Esophagus muscularis mucosa (tissue), 4 donors: ENCODE measurements around the gene CLCA1. TPM values are rescaled to one million over a fixed set of nuclear protein-coding genes. Genes with fewer than 3 reads are reported as not detected.

ENCODE experiments used
- DNase-seq: peaks from one replicate; pipeline ENCODE4 v3.0.0-alpha.2; 2017; ENCODE audit errors: extremely low spot score
- H3K27ac ChIP-seq, 4 donors: fragments of 200-600 bp; sonication (generic); replicated peaks in 1 of 4; 1 replicate in 3 of 4; 2 replicates in 1 of 4; pipeline ENCODE4 v1.5.1; 2016 to 2019; ENCODE audit warnings: mild to moderate bottlenecking in 1 of 4
- H3K27me3 ChIP-seq, 4 donors: fragments of 200-600 bp; sonication (generic); one replicate each; pipeline versions ENCODE4 v1.5.1 to v1.6.0; 2016 to 2019
- H3K36me3 ChIP-seq, 4 donors: fragments of 200-600 bp; sonication (generic); one replicate each; pipeline ENCODE4 v1.5.1; 2016 to 2019
- H3K4me1 ChIP-seq, 4 donors: fragments of 200-600 bp; sonication (generic); one replicate each; pipeline ENCODE4 v1.5.1; 2016 to 2019
- H3K4me3 ChIP-seq, 4 donors: fragments of 200-600 bp; sonication (generic); 1 replicate in 2 of 4; 2 replicates in 2 of 4; pipeline ENCODE4 v1.5.1; 2016 to 2019; ENCODE audit warnings: mild to moderate bottlenecking in 4 of 4, moderate library complexity in 1 of 4
- H3K9me3 ChIP-seq, 4 donors: fragments of 200-600 bp; sonication (generic); 1 replicate in 3 of 4; 2 replicates in 1 of 4; pipeline ENCODE4 v1.5.1; 2016 to 2019
- CTCF ChIP-seq, 3 experiments: fragments of 200-600 bp in 2 of 3; fragments of 450-650 bp in 1 of 3; sonication (generic) in 2 of 3; IDR thresholded peaks; one replicate each; pipeline ENCODE4 v1.5.1; 2017 to 2019; ENCODE audit warnings: antibody characterized with exemption in 3 of 3, mild to moderate bottlenecking in 2 of 3, moderate library complexity in 1 of 3
- EP300 ChIP-seq: sonication (generic); formaldehyde crosslinking; IDR thresholded peaks from one replicate; pipeline ENCODE4 v1.6.1; 2017; ENCODE audit warnings: antibody characterized with exemption
- POLR2A ChIP-seq: fragments of 450-650 bp; IDR thresholded peaks from one replicate; pipeline ENCODE4 v1.6.1; 2017; ENCODE audit warnings: antibody characterized with exemption, moderate library complexity, mild to moderate bottlenecking, low read depth
- POLR2AphosphoS5 ChIP-seq, 2 donors: sonication (generic); formaldehyde crosslinking; IDR thresholded peaks; one replicate each; pipeline ENCODE4 v1.6.1; 2017; ENCODE audit warnings: antibody characterized with exemption in 2 of 2
- WGBS: methylation state at CpG from one replicate; pipeline ENCODE4 v1.1.5; 2018; 5-methylcytosine and 5-hydroxymethylcytosine counted together
- intact Hi-C: fragments of 100-400 bp; cut with DNase I; formaldehyde crosslinking; loops from one replicate; pipeline ENCODE4 v1.15.1; 2023
- total RNA-seq, 4 donors: library from RNA; depleted of rRNA; stranded (reverse); fragments of >200 nt; gene quantifications; one replicate each; pipeline versions ENCODE4 v1.1.0 to v1.2.1, GENCODE V29; 2016

The CLCA1 gene
- total RNA-seq, 4 donors from 2014 or later, result 0.11 TPM; not detected in 3

GRCh38 chr1:86505564-86505902 is 36.8 kb downstream of the CLCA1 start:
- WGBS, result 44% methylated on average over 4 of the region's 4 CpGs
- H3K4me3 ChIP-seq, result no peak overlapping the region
- no peaks in the 10 kb centered on the region for H3K36me3 ChIP-seq
- no peak for TF ChIP-seq POLR2A
- no peak for TF ChIP-seq EP300
- no peak for TF ChIP-seq CTCF (IDR thresholded peaks at IDR 0.05)
- TF ChIP-seq POLR2AphosphoS5 (IDR thresholded peaks at IDR 0.05), result no peak
- H3K9me3 ChIP-seq, result no peaks in the 10 kb centered on the region
- intact Hi-C loops, result loop anchor here (5.0 kb wide), 1 partner anchor 33 kb away; no protein-coding TSS in a partner anchor
- DNase-seq, result no peak
- peaks cover 0 to 37% (median 31%) of the 10 kb centered on the region in 4 donors for H3K4me1 ChIP-seq
- no peaks in the 10 kb centered on the region for H3K27me3 ChIP-seq
- no peak overlapping the region for H3K27ac ChIP-seq

GRCh38 chr1:86507935-86508582 is 39.3 kb downstream of the CLCA1 start:
- 51% methylated on average over 13 of the region's 13 CpGs for WGBS
- Histone ChIP-seq H3K27ac (no peak overlapping the region), H3K27me3 (no peaks in the 10 kb centered on the region), H3K36me3 (no peaks in the 10 kb centered on the region), H3K4me3 (no peak overlapping the region), H3K9me3 (no peaks in the 10 kb centered on the region), H3K4me1 (peaks cover 0 to 27% (median 23%) of the 10 kb centered on the region in 4 donors)
- DNase-seq, result no peak
- intact Hi-C loops, result loop anchor here (2.0 to 5.0 kb wide), 2 partner anchors 36 to 125 kb away; no protein-coding TSS in a partner anchor
- TF ChIP-seq EP300 (no peak), POLR2A (no peak), POLR2AphosphoS5 (IDR thresholded peaks at IDR 0.05) (no peak), CTCF (IDR thresholded peaks at IDR 0.05) (peak; percentile 41 to 58 (median 44))

- no peaks in the 10 kb centered on the region for H3K36me3 ChIP-seq
- no peak for TF ChIP-seq CTCF (IDR thresholded peaks at IDR 0.05)
- no peak for TF ChIP-seq POLR2A
- no peaks in the 10 kb centered on the region for H3K27me3 ChIP-seq
- 69% methylated on average over 2 of the region's 2 CpGs for WGBS
- no peak overlapping the region for H3K27ac ChIP-seq
- no peak for DNase-seq
- H3K4me1 ChIP-seq, result peaks cover 0 to 22% (median 18%) of the 10 kb centered on the region in 4 donors
- no peak overlapping the region for H3K4me3 ChIP-seq
- no peaks in the 10 kb centered on the region for H3K9me3 ChIP-seq
- intact Hi-C loops, result loop anchor here (2.0 to 5.0 kb wide), 2 partner anchors 36 to 126 kb away; no protein-coding TSS in a partner anchor
Observed at GRCh38 chr1:86508583-86508969, 39.8 kb downstream of the CLCA1 start.

- H3K9me3 ChIP-seq, result no peaks in the 10 kb centered on the region
- no peak overlapping the region for H3K4me3 ChIP-seq
- H3K27me3 ChIP-seq, result no peaks in the 10 kb centered on the region
- 75% methylated on average over 2 of the region's 2 CpGs for WGBS
- no peak for DNase-seq
- H3K4me1 ChIP-seq, result no peaks in the 10 kb centered on the region
- H3K36me3 ChIP-seq, result no peaks in the 10 kb centered on the region
- intact Hi-C loops, result no loop called here
- TF ChIP-seq CTCF (IDR thresholded peaks at IDR 0.05), result peak in 1 of 3 experiments; percentile 16
- TF ChIP-seq EP300, result no peak
- no peak overlapping the region for H3K27ac ChIP-seq
Observed at GRCh38 chr1:86515597-86515996, 46.9 kb downstream of the CLCA1 start.

GRCh38 chr1:86516335-86516734 is 47.6 kb downstream of the CLCA1 start:
- H3K36me3 ChIP-seq, result no peaks in the 10 kb centered on the region
- H3K27me3 ChIP-seq, result no peaks in the 10 kb centered on the region
- H3K27ac ChIP-seq, result no peak overlapping the region
- DNase-seq, result no peak
- TF ChIP-seq EP300, result no peak
- TF ChIP-seq CTCF (IDR thresholded peaks at IDR 0.05), result no peak
- TF ChIP-seq POLR2A, result no peak
- TF ChIP-seq POLR2AphosphoS5 (IDR thresholded peaks at IDR 0.05), result no peak
- no peaks in the 10 kb centered on the region for H3K4me1 ChIP-seq
- no peaks in the 10 kb centered on the region for H3K9me3 ChIP-seq
- no peak overlapping the region for H3K4me3 ChIP-seq
- WGBS, result 91% methylated on average over 1 of the region's 1 CpG
- intact Hi-C loops, result no loop called here
